HG03565 (cell line): Measurements from ENCODE around the gene HGD.
A peak's percentile ranks its signal among the peaks of the same experiment; 100 is the strongest.
"Not testable (repeated sequence)": the region's sequence is repeated elsewhere in the genome, so short reads cannot be mapped to it uniquely, and the experiment has no call there.

Source experiments
- ATAC-seq: cut with Tn5 transposase; IDR thresholded peaks from one replicate; pipeline ENCODE4 v1.9.1; 2021; ENCODE audit warnings: mild to moderate bottlenecking, moderate library complexity; ENCODE audit not compliant: unreplicated experiment

The HGD gene, protein sequence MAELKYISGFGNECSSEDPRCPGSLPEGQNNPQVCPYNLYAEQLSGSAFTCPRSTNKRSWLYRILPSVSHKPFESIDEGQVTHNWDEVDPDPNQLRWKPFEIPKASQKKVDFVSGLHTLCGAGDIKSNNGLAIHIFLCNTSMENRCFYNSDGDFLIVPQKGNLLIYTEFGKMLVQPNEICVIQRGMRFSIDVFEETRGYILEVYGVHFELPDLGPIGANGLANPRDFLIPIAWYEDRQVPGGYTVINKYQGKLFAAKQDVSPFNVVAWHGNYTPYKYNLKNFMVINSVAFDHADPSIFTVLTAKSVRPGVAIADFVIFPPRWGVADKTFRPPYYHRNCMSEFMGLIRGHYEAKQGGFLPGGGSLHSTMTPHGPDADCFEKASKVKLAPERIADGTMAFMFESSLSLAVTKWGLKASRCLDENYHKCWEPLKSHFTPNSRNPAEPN

DNA sequence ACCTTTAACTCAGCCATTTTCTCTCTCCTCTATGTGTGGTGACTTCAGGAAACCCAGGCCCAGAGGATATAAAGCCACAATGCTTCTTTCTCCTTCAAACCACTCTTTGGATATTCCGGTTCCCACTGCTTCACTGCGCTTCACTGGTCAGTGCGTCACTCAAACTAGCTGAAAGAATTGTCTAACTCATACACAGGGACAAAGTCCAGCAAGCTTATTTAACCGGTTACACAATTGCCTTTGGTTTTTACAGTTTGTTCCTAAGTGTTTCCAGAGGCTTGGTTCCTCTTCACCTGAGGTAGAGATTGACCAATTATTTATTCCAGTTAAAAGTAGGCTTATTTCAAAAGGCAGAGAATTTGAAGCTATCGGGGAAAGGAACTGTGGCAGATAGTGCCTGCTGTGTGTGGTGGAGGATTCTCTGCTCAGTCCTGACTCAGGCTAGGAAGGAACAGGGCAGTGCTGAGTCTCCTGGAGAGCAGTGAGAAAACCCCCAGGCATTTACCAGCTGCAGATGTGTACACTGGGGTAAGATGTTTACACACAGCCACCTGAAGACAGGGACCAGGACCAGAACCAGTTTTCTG, at the start of gene HGD:
HGD (minus strand) TSS at position 145 of the 587 bp plus-strand sequence; CDS start at position 17, 128 bp downstream.
- ATAC-seq, result no peak

DNA sequence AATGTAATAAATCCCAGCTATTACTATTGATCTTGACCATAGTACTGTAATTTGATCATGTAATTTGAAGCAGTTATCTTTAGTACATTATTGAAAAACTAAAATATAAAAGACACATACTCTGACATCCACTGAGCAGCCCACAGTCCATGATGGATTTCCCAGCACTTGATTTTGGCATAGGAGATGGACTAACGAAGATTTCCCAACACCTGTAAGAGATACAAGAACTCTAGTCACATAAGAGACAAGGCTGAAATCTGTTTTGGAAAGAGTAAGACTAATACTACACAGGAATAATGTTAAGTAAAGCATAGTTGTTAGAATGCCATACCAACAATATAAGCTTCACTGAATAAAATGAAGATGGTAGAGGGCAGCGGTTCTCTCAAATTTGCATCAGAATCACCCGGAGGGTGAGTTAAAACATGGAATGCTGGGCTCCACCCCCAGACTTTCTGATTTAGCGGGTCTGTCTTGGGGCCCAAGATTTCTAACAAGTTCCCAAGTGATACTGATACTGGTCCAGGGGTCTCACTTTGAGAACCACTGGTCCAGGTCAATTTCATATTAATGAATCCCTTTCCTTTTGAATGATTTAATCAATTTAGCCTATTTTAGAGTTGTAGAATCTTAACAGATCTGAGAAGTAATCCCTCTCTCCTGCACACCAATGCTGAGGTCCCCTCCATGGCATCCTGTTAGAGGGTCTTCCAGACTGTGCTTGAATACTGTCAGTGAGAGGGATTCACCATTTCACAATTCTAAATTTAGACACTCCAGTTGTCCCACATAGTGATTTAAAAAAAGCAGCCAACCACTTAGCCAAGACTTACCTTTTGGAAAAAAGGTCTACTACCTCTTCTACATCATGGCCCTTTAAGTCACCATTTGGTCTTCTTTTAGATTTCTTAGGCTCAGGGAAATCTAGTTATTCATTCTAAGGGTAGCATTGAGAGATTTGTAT, 48.8 kb upstream of the HGD start:
- no peak for ATAC-seq

DNA sequence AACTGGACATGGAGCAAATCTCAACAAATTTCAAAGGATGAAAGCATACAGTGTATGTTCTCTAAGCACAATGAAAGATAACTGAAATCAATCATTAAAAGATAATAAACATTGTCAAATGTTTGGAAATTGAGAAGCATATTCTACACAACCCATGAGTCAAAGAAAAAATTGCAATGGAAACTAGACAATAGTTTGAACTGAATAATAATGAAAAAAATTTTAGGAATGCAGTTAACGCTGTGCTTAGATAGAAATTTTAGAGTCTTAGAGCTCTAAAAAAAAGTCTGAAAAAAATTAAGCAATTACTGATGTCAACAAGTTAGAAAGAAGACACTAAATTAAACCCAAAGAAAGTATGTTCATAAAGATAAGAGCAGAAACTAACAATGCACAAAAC, 44.8 kb upstream of the HGD start:
- no peak for ATAC-seq

DNA sequence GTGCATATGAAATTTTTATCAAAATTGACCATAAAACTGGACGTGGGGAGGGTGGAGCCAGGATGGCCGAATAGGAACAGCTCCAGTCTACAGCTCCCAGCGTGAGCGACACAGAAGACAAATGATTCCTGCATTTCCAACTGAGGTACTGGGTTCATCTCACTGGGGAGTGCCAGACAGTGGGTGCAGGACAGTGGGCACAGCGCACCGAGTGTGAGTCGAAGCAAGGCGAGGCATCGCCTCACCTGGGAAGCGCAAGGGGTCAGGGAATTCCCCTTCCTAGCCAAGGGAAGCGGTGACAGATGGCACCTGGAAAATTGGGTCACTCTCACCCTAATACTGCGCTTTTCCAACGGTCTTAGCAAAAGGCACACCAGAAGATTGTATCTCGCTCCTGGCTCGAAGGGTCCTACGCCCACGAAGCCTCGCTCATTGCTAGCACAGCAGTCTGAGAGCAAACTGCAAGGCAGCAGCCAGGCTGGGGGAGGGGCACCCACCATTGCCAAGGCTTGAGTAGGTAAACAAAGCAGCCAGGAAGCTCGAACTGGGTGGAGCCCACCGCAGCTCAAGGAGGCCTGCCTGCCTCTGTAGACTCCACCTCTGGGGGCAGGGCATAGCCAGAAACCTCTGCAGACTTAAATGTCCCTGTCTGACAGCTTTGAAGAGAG, 37.3 kb upstream of the HGD start:
- not testable (repeated sequence) for ATAC-seq

DNA sequence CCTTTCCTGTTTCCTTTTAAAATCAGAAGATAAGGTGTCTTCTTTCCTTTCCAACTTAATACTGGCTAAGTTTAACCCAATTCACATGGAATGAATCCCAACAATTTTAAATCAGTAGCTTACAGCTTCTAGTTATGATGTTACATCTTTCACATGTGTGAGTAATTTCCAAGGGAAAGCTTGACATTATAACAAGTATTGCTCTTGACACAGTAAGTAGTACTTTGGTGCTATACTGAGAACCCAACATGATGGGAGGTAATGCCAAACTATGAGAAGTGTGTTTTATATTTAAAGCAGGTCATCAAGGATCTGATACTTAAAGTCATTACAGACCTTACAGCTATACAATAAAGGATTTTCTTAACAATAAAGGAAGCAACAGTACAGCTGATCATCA, 31.2 kb upstream of the HGD start:
- no peak for ATAC-seq

GRCh38 chr3:120710369-120710768, 28.3 kb upstream of the HGD start:
- ATAC-seq, result no peak

DNA sequence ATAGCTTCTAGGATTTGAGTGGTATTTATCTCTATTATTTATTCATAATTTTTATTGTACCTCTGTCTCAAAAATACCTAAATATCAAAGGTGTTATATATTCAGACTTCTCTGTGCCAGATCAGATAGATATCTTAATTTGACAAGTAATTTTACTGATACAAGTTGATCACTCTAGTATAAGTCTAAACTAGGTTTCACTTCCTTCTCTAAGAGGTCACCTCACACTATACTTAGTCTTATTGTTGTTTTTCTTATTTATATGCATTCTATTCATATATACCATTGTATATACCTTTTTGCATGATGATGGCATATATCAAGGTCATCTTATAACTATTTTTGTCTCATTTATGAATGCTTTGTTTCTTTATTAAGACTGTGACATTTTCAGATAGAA, 26.4 kb upstream of the HGD start:
- ATAC-seq, result peak; percentile 66

DNA sequence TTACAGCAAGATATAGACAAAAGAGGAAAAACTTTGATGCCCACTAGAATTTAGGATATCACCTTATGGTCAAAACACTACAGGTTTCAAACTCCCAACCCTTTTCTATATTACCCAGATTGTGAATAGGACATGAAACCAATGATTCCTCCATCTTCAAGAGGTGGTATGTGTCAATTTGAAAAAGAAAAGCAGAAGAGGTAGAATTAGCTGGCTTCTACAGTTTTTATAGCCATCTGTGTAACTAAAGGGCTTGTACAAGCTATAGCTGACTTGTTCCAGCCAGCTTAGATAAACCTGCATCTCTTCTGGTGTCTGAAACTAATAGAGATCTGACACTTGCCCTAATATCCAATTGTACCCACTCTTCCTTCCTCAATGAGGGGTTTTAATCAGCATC, 24.9 kb upstream of the HGD start:
- ATAC-seq, result no peak

DNA sequence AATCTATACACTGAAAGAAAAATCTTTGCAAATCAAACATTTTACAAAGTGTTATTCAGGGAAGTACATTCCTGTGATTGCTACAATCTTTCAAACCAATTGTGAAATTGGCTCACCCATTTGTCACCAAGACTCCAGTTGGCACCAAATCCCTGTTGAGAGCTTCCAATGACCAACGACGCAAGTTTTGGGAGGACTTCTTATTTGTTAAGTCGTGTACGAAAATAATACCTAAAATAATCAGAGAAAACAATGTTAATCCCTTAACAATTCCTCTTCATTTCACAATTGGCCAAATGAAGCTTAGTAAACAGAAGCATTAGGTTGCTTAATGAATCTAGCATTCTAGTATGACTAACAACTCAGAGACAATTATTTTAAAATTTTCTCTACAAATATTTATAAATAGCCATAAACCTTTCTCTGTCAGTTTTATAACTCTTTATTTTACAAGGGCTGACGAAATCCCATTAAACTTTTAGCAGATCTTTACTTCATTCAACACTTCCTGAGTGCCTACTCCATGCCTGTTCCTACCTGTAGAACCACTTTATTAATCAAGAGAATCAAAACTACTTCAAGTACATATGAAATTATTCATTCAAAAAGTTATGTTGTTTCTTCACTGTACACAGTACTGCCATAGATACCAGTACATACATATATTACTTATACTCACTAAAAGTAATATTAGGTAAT, 24.0 kb upstream of the HGD start:
- ATAC-seq, result no peak

DNA sequence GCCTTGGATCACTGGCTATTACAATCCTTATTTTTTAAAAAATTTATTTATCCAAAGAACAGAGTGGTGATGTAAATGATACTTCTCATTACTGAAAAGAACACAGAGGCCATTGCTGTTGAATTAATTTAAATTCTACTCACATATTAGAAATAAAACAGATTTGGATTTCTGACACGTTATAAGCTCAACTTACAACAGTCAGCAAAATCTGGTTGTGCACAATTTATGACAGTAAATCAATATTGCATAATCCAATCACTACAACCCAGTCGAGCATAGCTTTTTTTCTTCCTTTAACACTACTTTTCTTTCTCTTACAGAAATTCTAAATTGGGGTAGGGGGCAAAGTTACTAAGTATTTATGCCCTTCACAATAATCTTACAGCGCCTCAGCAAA, 17.3 kb upstream of the HGD start:
- ATAC-seq, result no peak

DNA sequence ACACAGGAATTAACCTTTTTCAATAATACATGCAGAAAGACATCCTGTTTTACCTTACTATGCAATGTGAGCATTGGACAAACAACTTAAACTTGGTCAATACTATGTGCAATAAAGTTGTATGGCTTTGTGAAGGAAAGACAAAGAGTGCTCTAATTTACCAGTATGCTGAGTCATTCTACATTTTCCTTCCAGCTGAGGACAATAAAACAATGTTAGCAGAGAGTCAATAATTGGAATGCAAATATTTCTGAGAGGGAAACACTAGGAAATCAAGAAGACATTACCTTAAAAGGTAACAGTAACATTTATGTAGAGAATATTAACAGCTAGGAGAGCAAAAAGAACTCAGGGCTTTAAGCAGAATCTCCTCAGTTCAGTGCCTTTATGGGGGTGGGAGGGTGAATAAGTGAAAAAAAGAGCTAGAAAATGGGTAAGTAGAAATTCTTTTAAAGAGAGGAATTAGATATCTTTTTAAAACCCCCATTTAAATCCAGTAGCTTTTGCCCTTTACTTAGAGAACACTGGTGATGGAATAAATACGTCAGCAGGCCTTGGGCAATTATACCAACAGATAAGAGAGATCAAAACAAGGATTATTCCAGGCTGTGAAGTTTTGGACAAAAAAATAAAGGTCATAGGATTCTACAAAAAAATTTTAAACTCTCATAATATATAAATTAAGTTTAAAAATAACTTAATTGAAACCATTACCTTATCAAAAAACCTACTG, 11.6 kb upstream of the HGD start:
- ATAC-seq, result no peak

- no peak for ATAC-seq
Observed at GRCh38 chr3:120689395-120689794, 7.4 kb upstream of the HGD start.

DNA sequence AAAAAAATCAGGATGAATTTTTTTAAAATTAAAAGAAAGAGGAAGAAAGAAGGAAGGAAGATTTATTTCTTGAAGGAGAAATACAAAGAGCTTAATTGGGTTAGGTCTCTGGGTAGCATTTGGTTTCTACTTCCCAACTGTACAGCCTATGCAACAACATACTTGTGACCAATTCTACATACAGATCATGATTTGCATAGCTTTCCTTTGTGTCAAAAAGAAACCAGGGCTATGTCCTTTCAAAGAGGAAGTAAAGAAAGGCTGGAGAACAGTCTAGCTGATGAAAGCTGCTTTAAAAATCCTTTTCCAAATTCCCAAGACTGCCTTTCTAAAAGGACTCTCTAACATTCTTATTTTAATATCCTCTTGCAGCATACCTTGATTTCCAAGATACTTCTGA, 6.1 kb upstream of the HGD start:
- ATAC-seq, result peak; percentile 100

GRCh38 chr3:120685411-120685810, 3.4 kb upstream of the HGD start:
- no peak for ATAC-seq

- ATAC-seq, result no peak
Observed at GRCh38 chr3:120684896-120685295, 2.9 kb upstream of the HGD start.

- no peak for ATAC-seq
Observed at GRCh38 chr3:120683671-120684301, 1.7 kb upstream of the HGD start.

DNA sequence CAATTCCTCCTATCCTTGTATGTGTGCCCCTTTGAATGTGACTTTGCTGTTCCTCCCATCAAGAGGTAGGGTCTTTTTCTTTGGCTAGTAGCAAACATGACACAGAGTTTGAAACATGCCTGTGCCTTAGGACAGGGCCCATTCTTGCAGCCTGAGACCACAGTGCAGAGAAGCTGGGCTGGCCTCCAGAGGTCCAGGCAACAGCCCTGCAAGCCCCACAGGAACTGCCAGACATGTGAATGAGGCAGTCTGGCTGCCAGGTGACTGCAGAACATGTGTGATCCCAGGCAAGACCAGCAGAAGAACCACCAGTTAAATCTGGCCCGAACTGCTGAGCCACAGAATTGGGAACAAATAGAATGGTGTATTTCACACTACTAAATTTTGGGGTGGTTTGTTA, 1.2 kb upstream of the HGD start:
- no peak for ATAC-seq

DNA sequence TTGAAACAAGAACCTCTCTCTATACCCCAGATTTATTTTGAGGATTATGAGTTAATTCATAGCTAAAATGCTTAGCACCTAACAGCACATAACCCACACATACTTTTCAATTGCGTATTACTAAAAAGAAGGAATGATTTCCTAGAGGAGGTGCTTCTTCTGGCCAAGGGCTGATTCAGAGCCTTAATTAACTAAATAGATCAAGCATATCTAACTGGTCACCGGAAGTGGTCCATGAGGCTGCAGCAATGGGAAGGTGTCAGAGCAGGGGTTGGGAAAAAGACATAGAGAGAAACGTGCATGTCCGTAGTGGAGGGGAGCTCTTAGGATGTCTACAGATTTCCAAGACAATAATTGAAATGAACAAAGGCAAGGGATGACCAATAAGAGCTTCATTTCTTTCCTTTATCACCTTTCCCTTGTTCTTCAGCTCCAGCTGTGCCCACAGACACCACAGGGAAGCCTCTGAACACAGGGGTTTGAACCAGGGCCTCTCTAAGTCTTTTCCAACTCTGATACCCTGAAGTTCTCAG, 467 bp downstream of the HGD start:
- no peak for ATAC-seq

GRCh38 chr3:120681018-120681417, 1.0 kb downstream of the HGD start:
- no peak for ATAC-seq
